Mononuclear cell (primary cell): ENCODE data around the gene WDR5. TPM values are rescaled to one million over a fixed set of nuclear protein-coding genes. Genes with fewer than 3 reads are reported as not detected.
A peak's percentile ranks its signal among the peaks of the same experiment; 100 is the strongest.
"Not testable (repeated sequence)": the region's sequence is repeated elsewhere in the genome, so short reads cannot be mapped to it uniquely, and the experiment has no call there.

Experiments used
- H3K27me3 ChIP-seq: 2 replicates; pipeline ENCODE4 v1.6.0; 2011; ENCODE audit warnings: low read length, control low read depth; ENCODE audit not compliant: insufficient read depth
- H3K4me1 ChIP-seq: 2 replicates; pipeline ENCODE4 v1.5.1; 2011; ENCODE audit warnings: mild to moderate bottlenecking, low read length, control low read depth; ENCODE audit not compliant: insufficient read depth
- H3K4me3 ChIP-seq: 2 replicates; pipeline ENCODE4 v1.5.1; 2011; ENCODE audit warnings: mild to moderate bottlenecking, low read length, moderate library complexity
- H3K9me3 ChIP-seq: 2 replicates; pipeline ENCODE4 v1.5.1; 2011; ENCODE audit warnings: low read depth, mild to moderate bottlenecking, control low read depth, low read length
- total RNA-seq: library from RNA; depleted of rRNA; stranded (reverse); fragments of >200 nt; gene quantifications from one replicate; pipeline ENCODE4 v1.2.3, GENCODE V29; 2012

The WDR5 gene
- total RNA-seq: 9.7 TPM

DNA sequence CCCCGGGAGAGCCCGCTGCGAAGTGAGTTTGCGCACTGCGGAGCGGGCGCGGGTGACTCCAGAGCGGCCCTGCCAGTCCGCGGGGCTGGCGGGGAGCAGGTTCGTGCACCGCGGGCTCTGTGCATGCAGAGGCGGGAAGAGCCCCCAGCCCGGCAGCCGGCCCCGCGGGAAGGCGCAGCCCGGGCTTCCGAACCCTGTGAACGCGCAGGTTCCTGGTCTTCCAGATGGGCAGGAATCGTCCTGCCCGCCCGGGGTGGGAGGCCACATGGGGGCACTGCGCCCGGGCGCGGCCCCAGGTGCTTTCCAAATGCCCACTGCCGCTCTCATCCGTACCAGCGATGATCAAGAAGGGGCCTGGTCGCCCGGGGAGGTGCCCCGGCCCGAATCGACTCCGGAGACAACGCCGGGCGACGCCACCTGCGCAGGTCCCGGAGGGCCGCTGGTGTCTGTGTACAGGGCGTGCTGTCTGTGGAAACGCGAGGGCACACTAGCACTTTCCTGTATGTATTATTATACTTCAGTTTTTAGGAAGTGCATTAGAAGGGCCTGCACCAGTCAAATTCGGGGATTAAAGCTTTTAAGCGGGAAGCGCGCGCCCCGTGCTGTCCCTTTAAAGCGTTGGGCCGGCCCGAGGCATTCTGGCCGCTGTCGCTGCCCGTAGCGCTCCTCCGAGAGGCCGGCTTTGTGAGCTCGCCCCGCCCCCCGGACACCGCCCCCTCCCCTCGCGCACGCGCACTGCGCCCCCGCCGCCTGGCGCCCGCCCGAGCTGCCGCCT, at the start of gene WDR5:
WDR5 (plus strand) TSS at position 740 of the 775 bp plus-strand sequence. CDS start 3,796 bp downstream, outside the sequence.
- H3K4me1 ChIP-seq: peaks cover 35% of the 10 kb centered on the region
- peak within 1 kb of the TSS; percentile 92 for H3K4me3 ChIP-seq
- H3K27me3 ChIP-seq: no peaks in the 10 kb centered on the region
- H3K9me3 ChIP-seq: no peaks in the 10 kb centered on the region

DNA sequence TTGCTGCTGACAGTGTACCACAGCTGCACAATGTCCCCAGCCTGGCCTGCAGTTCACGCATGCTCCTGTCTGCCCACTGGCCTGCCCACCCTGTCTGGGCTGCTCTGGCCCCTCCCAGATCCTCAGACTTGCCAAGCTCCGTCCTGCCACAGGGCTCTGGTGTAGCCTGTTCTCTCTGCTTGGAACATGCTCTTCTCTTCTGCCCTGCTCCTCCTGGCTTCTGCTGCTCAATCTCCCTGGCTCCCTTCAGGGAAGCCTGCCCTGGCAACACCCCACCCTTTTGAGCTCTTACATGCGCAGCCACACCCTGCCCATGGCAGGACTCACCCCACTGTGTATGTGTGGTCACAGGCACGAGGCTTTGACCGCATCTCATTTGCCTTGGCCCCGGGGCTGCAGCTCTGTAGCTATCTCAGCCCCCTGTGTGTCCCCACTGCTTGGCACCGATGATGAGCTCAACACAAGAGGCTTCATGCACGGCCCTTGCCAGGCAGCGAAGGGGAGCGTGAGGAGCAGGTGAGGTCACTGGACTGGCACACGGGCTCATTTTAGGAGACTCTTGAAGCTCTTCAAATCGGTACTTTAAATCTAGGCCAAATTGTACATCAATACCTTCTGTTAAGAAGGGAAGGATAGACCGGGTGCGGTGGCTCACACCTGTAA, 47.7 kb upstream of the WDR5 start:
- H3K4me3 ChIP-seq: no peak overlapping the region
- no peaks in the 10 kb centered on the region for H3K4me1 ChIP-seq
- H3K9me3 ChIP-seq: no peaks in the 10 kb centered on the region
- H3K27me3 ChIP-seq: no peaks in the 10 kb centered on the region

DNA sequence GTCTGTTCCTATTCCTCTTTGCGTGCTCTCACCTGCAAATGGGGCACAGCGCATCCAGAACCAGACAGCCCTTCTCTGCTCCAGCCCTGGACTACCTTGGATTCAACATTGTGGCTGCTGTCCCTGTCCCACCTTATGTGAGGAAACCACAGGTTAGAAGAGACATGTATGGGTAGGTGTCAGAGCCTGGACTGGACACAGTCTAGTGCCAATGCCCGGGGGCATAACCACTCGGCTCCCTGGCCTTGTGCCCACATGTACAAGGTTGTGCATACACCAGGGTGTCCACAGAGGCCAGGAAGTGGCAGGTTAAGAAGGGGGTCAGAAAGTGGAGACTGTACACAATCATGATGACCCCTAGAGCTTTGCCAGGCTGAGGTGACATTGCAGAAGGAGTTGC, 45.9 kb upstream of the WDR5 start:
- Histone ChIP-seq H3K9me3 (no peaks in the 10 kb centered on the region), H3K4me3 (no peak overlapping the region), H3K4me1 (no peaks in the 10 kb centered on the region), H3K27me3 (peaks cover 2% of the 10 kb centered on the region)

DNA sequence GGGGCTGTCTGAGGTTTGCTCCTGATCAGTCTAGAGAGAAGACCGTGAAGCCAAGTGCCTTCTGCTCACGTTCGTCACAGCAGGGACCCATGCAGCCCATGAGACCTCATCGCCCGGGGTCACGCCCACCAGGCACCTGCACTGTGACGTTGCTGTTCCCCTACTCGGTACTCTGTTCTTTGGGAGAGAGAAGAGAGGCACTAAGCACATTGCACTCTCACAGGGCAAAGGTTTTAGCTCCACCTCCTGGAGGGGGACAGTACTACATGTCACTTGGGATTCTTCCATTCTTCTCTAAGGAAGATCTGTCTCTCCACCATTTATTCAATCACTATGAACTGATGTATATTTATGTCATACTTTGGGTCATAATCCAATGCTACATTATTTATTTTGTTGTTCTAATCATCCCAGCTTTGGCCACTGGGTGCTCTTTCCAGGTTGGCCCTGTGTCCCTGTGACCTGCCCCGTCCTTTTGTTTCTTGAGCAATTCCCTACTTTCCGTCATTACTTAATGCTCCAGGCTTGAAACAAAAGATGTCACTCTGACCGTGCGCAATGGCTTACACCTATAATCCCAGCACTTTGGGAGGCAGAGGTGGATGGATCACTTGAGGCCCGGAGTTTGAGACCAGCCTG, 36.6 kb upstream of the WDR5 start:
- H3K27me3 ChIP-seq: no peaks in the 10 kb centered on the region
- no peaks in the 10 kb centered on the region for H3K9me3 ChIP-seq
- no peaks in the 10 kb centered on the region for H3K4me1 ChIP-seq
- H3K4me3 ChIP-seq: no peak overlapping the region

DNA sequence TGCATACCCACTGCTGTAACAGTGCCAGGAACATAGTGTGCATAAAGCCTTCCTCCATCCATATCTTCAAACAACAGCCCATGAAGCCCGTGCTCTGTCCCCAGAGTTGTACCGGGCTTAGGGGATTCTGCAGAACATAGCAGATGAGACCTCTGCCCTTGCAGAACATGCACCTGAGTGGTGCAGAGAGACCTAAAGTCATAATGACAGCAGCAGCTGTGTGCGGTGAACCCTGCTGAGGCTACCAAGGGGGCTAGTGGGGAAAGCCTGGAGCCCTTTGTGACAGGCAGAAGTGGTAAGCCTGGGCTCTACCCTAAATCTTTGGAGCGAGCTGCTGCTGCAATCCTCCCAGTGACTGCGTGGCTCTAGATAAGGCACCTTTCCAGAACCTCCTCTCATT, 35.8 kb upstream of the WDR5 start:
- H3K4me3 ChIP-seq: no peak overlapping the region
- H3K9me3 ChIP-seq: no peaks in the 10 kb centered on the region
- H3K27me3 ChIP-seq: no peaks in the 10 kb centered on the region
- H3K4me1 ChIP-seq: no peaks in the 10 kb centered on the region

GRCh38 chr9:134101133-134101532, 34.7 kb upstream of the WDR5 start:
- not testable (repeated sequence) for H3K4me1 ChIP-seq, H3K4me3 ChIP-seq, H3K9me3 ChIP-seq, H3K27me3 ChIP-seq

DNA sequence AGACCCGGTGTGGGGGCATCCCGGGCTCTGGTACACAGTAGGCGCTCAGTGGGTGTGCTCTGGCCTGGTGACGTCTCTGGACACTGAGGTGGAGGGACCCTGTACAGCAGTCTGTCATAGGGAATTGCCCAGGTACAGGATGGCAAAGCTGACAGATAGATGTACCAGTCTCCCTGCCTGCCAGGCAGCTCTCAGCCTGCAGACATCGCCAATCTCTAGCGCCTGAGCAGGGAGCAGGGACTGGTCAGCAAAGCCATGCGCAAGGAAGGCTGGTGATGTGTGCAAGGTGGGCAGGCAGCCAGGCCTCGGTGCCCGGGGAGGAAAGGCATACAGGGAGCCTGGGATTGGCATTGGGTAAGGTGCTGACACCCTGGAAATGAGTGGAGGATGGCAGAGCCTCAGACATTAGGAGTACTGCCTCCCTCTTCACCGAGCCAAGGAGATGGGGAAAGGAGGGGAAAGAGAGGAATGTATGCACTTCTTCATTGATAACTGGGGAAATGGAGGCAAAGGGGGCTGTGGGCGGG, 34.2 kb upstream of the WDR5 start:
- Histone ChIP-seq H3K4me3 (no peak overlapping the region), H3K27me3 (no peaks in the 10 kb centered on the region), H3K4me1 (no peaks in the 10 kb centered on the region), H3K9me3 (no peaks in the 10 kb centered on the region)

DNA sequence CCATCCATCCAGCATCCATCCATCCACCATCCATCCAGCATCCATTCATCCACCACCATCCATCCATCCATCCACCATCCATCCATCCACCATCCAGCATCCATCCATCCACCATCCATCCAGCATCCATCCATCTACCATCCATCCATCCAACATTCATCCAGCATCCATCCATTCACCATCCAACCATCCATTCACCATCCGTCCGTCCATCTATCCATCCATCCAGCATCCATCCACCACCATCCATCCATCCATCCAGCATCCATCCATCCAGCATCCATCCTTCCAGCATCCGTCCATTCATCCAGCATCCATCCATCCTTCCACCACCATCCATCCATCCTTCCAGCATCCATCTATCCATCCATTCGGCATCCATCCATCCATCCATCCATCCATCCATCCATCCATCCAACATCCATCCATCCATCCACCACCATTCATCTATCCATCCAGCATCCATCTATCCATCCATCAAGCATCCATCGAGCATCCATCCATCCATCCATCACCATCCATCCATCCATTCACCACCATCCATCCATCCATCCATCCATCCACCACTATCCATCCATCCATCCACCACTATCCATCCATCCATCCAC, 32.4 kb upstream of the WDR5 start:
- no peaks in the 10 kb centered on the region for H3K4me1 ChIP-seq
- H3K4me3 ChIP-seq: no peak overlapping the region
- no peaks in the 10 kb centered on the region for H3K27me3 ChIP-seq
- no peaks in the 10 kb centered on the region for H3K9me3 ChIP-seq

DNA sequence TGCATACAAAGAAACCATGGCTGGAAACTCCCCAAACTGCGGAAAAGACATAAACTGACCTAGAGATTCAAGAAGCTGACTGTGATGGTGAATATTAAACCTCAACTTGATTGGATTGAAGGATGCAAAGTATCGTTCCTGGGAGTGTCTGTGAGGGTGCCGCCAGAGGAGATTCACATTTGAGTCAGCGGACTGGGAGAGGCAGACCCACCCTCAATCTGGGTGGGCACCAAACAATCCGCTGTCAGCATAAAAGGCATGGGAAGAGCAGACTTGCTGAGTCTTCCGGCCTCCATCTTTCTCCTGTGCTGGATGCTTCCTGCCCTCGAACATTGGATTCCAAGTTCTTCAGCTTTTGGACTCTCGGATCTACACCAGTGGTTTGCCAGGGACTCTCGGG, 24.8 kb upstream of the WDR5 start:
- no peak overlapping the region for H3K4me3 ChIP-seq
- no peaks in the 10 kb centered on the region for H3K4me1 ChIP-seq
- no peaks in the 10 kb centered on the region for H3K27me3 ChIP-seq
- no peaks in the 10 kb centered on the region for H3K9me3 ChIP-seq

DNA sequence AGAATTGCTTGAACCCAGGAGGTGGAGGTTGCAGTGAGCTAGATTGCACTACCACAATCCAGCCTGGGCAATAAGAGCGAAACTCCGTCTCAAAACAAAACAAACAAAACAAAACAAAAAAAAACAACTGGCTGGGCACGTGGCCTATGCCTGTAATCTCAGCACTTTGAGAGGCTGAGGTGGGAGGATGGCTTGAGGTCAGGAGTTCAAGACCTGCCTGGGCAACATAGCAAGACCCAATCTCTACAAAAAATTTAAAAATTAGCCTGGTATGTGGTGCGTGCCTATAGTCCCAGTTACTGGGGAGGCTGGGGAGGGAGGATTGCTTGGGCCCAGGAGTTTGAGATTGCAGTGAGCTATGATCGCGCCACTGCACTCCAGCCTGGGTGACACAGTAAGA, 23.3 kb upstream of the WDR5 start:
- Histone ChIP-seq H3K4me3 (no peak overlapping the region), H3K4me1 (no peaks in the 10 kb centered on the region), H3K27me3 (no peaks in the 10 kb centered on the region), H3K9me3 (no peaks in the 10 kb centered on the region)

DNA sequence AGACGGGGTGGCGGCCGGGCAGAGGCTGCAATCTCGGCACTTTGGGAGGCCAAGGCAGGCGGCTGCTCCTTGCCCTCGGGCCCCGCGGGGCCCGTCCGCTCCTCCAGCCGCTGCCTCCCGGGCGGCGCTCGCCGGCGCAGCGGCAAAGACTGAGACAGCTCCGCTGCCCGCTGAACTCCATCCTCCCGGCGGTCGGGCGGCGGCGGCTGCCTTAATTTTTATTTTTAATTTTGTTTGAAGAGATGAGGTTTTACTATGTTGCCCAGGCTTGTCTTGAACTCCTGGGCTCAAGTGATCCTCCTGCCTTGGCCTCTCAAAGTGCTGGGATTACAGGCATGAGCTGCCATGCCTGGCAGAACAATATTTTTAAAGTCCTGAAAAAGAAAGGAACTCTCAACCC, 16.9 kb upstream of the WDR5 start:
- H3K4me1 ChIP-seq: peaks cover 14% of the 10 kb centered on the region
- H3K4me3 ChIP-seq, H3K27me3 ChIP-seq, H3K9me3 ChIP-seq: not testable (repeated sequence)

- Histone ChIP-seq H3K4me3 (no peak overlapping the region), H3K9me3 (no peaks in the 10 kb centered on the region), H3K27me3 (no peaks in the 10 kb centered on the region), H3K4me1 (peaks cover 14% of the 10 kb centered on the region)
Measured at GRCh38 chr9:134123764-134124128, 12.1 kb upstream of the WDR5 start.

- H3K9me3 ChIP-seq: no peaks in the 10 kb centered on the region
- no peak overlapping the region for H3K4me3 ChIP-seq
- H3K27me3 ChIP-seq: no peaks in the 10 kb centered on the region
- peaks cover 14% of the 10 kb centered on the region for H3K4me1 ChIP-seq
Measured at GRCh38 chr9:134125413-134126095, 10.3 kb upstream of the WDR5 start.

DNA sequence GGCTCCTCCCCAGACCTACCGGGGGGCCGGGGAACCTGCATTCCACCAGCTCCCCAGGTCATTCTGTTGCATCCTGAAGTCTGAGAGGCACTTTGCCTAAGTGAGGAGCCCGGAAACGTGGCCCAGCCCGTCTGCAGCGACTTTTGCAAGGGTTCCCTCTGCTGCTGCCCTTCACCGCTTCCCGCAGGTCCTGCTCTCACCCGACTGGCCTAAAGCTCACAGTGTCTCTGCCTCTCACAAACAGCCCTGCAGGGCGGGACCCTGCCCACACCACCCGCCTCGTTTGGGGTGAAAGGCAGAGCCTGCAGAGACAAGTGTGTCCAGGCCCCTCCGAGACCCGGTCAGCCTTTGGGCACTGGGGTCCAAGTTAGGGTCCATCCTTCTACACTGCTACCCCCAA, 9.5 kb upstream of the WDR5 start:
- no peaks in the 10 kb centered on the region for H3K9me3 ChIP-seq
- H3K4me3 ChIP-seq: no peak overlapping the region
- no peaks in the 10 kb centered on the region for H3K27me3 ChIP-seq
- H3K4me1 ChIP-seq: peaks cover 14% of the 10 kb centered on the region
